GM12892 (cell line): ENCODE measurements around the gene PDE1C.

Experiments used
- POLR2AphosphoS5 ChIP-seq: IDR thresholded peaks from 2 replicates; pipeline ENCODE4 v1.6.1; 2011; ENCODE audit warnings: low read depth, low read length, control low read depth
- TAF1 ChIP-seq: IDR thresholded peaks from 2 replicates; pipeline ENCODE4 v1.6.1; 2011; ENCODE audit warnings: low read depth, mild to moderate bottlenecking, control low read depth, low read length, borderline replicate concordance

DNA sequence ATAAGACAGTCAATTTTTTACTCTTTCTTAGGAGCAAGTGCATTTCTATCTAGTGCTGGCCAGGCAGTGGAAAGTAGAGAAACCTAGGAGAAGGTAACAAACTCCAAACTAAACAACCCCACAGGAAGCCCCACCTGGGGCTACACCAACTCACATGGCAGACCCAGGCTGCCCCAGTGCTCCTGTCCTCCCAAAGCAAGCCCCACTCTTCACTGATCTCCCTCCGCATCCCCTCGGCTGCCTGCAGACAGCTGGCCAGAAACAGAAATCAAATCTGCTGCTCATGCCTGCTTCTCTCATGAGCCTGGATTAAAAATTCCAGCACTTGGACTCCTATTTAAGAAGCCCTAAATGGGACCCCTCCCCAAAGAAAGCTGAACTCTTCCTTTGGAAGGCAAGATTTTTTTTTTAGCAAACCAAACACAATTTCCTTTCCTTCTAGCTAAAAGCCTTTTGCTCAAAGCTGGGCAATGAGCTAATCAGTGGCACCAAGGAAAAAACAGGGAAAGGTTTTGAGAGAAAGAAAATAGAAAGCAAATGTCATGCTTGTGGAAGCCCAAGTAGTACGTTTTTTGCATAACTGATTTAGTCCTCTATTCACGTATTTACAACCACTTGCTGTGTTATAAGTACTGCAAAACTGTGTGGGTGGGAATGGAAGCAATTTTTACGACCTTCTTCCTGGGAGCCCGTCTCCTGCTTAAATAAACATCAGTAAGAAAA lies 10.8 kb downstream of the PDE1C start:
- no peak for TF ChIP-seq TAF1
- TF ChIP-seq POLR2AphosphoS5, result no peak
